OCI-LY7 (cell line): Measurements from ENCODE around the gene RET.

ENCODE experiments used
- CTCF ChIP-seq: fragments of 200-600 bp; sonication (generic); conservative IDR thresholded peaks from 2 replicates; pipeline ENCODE4 v1.5.1; 2014; ENCODE audit warnings: mild to moderate bottlenecking, antibody characterized with exemption, low read length, moderate library complexity, mixed read lengths
- EZH2phosphoT487 ChIP-seq: fragments of 200-600 bp; sonication (generic); IDR thresholded peaks from 2 replicates; pipeline ENCODE4 v1.6.1; 2018; ENCODE audit warnings: low read depth, borderline replicate concordance, mild to moderate bottlenecking, mixed run types, antibody characterized with exemption, low read length, moderate library complexity, mixed read lengths

GRCh38 chr10:43126759-43127424 is 50.0 kb downstream of the RET start:
- TF ChIP-seq EZH2phosphoT487 (no peak), CTCF (no peak)
